ENCODE results near the gene KLF16.

DNA sequence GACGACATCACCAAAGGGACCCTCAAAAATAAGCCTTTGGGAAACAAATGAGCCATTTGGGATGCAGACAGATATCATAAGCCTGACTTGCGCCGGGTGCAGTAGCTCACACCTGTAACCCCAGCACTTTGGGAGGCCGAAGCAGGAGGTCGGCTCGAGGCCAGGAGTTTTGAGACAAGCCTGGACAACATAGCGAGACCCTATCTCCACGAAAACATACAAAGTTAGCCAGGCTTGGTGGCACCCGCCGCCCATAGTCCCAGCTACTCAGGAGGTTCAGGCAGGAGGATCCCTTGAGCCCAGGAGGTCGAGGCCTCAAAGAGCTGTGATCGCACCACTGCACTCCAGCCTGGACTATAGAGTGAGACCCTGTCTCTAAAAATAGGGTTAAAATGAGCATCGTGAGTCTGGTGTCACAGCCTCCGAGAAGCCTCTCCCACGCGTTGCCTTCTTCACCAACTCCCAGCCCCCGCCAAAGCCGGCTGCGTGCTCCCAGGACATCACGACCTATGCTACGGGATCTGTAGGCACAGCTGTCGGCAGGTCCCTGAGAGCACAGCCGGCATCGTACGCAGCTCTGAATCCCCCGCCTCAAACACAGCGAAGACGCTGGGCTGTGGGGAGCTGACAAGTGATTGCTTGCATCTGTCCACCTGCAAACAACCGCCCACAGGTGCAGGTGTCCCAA, 16.7 kb downstream of the KLF16 start:
- TF ChIP-seq EZH2 (IDR thresholded peaks at IDR 0.05; ENCODE audit: low read depth, unreplicated experiment), result no peak
- TF ChIP-seq, protein P1, sequence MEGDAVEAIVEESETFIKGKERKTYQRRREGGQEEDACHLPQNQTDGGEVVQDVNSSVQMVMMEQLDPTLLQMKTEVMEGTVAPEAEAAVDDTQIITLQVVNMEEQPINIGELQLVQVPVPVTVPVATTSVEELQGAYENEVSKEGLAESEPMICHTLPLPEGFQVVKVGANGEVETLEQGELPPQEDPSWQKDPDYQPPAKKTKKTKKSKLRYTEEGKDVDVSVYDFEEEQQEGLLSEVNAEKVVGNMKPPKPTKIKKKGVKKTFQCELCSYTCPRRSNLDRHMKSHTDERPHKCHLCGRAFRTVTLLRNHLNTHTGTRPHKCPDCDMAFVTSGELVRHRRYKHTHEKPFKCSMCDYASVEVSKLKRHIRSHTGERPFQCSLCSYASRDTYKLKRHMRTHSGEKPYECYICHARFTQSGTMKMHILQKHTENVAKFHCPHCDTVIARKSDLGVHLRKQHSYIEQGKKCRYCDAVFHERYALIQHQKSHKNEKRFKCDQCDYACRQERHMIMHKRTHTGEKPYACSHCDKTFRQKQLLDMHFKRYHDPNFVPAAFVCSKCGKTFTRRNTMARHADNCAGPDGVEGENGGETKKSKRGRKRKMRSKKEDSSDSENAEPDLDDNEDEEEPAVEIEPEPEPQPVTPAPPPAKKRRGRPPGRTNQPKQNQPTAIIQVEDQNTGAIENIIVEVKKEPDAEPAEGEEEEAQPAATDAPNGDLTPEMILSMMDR (conservative IDR thresholded peaks at IDR 0.05; ENCODE audit: low read depth in 2 of 2), result no peak
- TF ChIP-seq POLR2AphosphoS5 (IDR thresholded peaks at IDR 0.05; ENCODE audit: low read depth), result no peak
- TF ChIP-seq, protein P2, sequence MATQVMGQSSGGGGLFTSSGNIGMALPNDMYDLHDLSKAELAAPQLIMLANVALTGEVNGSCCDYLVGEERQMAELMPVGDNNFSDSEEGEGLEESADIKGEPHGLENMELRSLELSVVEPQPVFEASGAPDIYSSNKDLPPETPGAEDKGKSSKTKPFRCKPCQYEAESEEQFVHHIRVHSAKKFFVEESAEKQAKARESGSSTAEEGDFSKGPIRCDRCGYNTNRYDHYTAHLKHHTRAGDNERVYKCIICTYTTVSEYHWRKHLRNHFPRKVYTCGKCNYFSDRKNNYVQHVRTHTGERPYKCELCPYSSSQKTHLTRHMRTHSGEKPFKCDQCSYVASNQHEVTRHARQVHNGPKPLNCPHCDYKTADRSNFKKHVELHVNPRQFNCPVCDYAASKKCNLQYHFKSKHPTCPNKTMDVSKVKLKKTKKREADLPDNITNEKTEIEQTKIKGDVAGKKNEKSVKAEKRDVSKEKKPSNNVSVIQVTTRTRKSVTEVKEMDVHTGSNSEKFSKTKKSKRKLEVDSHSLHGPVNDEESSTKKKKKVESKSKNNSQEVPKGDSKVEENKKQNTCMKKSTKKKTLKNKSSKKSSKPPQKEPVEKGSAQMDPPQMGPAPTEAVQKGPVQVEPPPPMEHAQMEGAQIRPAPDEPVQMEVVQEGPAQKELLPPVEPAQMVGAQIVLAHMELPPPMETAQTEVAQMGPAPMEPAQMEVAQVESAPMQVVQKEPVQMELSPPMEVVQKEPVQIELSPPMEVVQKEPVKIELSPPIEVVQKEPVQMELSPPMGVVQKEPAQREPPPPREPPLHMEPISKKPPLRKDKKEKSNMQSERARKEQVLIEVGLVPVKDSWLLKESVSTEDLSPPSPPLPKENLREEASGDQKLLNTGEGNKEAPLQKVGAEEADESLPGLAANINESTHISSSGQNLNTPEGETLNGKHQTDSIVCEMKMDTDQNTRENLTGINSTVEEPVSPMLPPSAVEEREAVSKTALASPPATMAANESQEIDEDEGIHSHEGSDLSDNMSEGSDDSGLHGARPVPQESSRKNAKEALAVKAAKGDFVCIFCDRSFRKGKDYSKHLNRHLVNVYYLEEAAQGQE (IDR thresholded peaks at IDR 0.05; ENCODE audit: unreplicated experiment), result no peak
- no peak for TF ChIP-seq JUNB (IDR thresholded peaks at IDR 0.05; ENCODE audit: unreplicated experiment)
- no peak for TF ChIP-seq EZH2phosphoT487 (IDR thresholded peaks at IDR 0.05; ENCODE audit: unreplicated experiment)
- no peak for TF ChIP-seq STAT1 (IDR thresholded peaks at IDR 0.05; ENCODE audit: unreplicated experiment)
- no peak for TF ChIP-seq CREB1 (CRISPR knock-in tag; IDR thresholded peaks at IDR 0.05; ENCODE audit: low read depth)
- no peak for TF ChIP-seq NANOG (IDR thresholded peaks at IDR 0.05; ENCODE audit: borderline replicate concordance)

Measured in GM23338 (cell line).